ENCODE measurements around the gene KHDC1L.
A peak's percentile ranks its signal among the peaks of the same experiment; 100 is the strongest.
"Not testable (repeated sequence)": the region's sequence is repeated elsewhere in the genome, so short reads cannot be mapped to it uniquely, and the experiment has no call there.

Gene KHDC1L

GRCh38 chr6:73200735-73201134, 24.6 kb downstream of the KHDC1L start:
- DNase-seq (ENCODE audit: low spot score), result no peak
- TF ChIP-seq CTCF (IDR thresholded peaks at IDR 0.05; ENCODE audit: extremely low read depth, missing control alignments), result no peak

GRCh38 chr6:73200247-73200646, 25.0 kb downstream of the KHDC1L start:
- TF ChIP-seq CTCF (IDR thresholded peaks at IDR 0.05; ENCODE audit: extremely low read depth, missing control alignments), result no peak
- DNase-seq (ENCODE audit: low spot score), result no peak

- no peak for TF ChIP-seq CTCF (IDR thresholded peaks at IDR 0.05; ENCODE audit: extremely low read depth, missing control alignments)
- no peak for DNase-seq (ENCODE audit: low spot score)
Measured at GRCh38 chr6:73194744-73195143, 30.6 kb downstream of the KHDC1L start.

- not testable (repeated sequence) for DNase-seq (ENCODE audit: low spot score)
Measured at GRCh38 chr6:73193302-73193701, 32.0 kb downstream of the KHDC1L start.

- DNase-seq (ENCODE audit: low spot score), result no peak
- TF ChIP-seq CTCF (IDR thresholded peaks at IDR 0.05; ENCODE audit: extremely low read depth, missing control alignments), result no peak
Measured at GRCh38 chr6:73182021-73182607, 43.2 kb downstream of the KHDC1L start.

- DNase-seq (ENCODE audit: low spot score), result peak; percentile 63
- peak; percentile 71 for TF ChIP-seq CTCF (IDR thresholded peaks at IDR 0.05; ENCODE audit: extremely low read depth, missing control alignments)
Measured at GRCh38 chr6:73180763-73181619, 44.3 kb downstream of the KHDC1L start.

- no peak for TF ChIP-seq CTCF (IDR thresholded peaks at IDR 0.05; ENCODE audit: extremely low read depth, missing control alignments)
- no peak for DNase-seq (ENCODE audit: low spot score)
Measured at GRCh38 chr6:73180076-73180738, 45.1 kb downstream of the KHDC1L start.

Data from GM20000 (cell line).